ENCODE results near the gene DHRSX.
"Not testable (repeated sequence)": the region's sequence is repeated elsewhere in the genome, so short reads cannot be mapped to it uniquely, and the experiment has no call there.

DHRSX gene

GRCh38 chrX:2388669-2389068 lies 112.1 kb downstream of the DHRSX start:
- no peak for DNase-seq

- DNase-seq = no peak
Measured at GRCh38 chrX:2387614-2388239, 113.0 kb downstream of the DHRSX start.

- DNase-seq = no peak
Measured at GRCh38 chrX:2385224-2385623, 115.6 kb downstream of the DHRSX start.

- no peak for DNase-seq
Measured at GRCh38 chrX:2384486-2384885, 116.3 kb downstream of the DHRSX start.

- DNase-seq = no peak
Measured at GRCh38 chrX:2383735-2384134, 117.0 kb downstream of the DHRSX start.

GRCh38 chrX:2383144-2383543 lies 117.6 kb downstream of the DHRSX start:
- no peak for DNase-seq

- DNase-seq = not testable (repeated sequence)
Measured at GRCh38 chrX:2382433-2383048, 118.2 kb downstream of the DHRSX start.

- DNase-seq = no peak
Measured at GRCh38 chrX:2376166-2376565, 124.6 kb downstream of the DHRSX start.

- no peak for DNase-seq
Measured at GRCh38 chrX:2374086-2374485, 126.7 kb downstream of the DHRSX start.

GRCh38 chrX:2373615-2374014 lies 127.2 kb downstream of the DHRSX start:
- DNase-seq = no peak

GRCh38 chrX:2371026-2371711 lies 129.6 kb downstream of the DHRSX start:
- no peak for DNase-seq

GRCh38 chrX:2370456-2370855 lies 130.3 kb downstream of the DHRSX start:
- no peak for DNase-seq

- no peak for DNase-seq
Measured at GRCh38 chrX:2369206-2369605, 131.6 kb downstream of the DHRSX start.

GRCh38 chrX:2360731-2361130 lies 140.0 kb downstream of the DHRSX start:
- DNase-seq = no peak

GRCh38 chrX:2359522-2359921 lies 141.3 kb downstream of the DHRSX start:
- not testable (repeated sequence) for DNase-seq

- DNase-seq = no peak
Measured at GRCh38 chrX:2351999-2352995, 148.5 kb downstream of the DHRSX start.

- DNase-seq = no peak
Measured at GRCh38 chrX:2351321-2351720, 149.5 kb downstream of the DHRSX start.

- DNase-seq = not testable (repeated sequence)
Measured at GRCh38 chrX:2350703-2351102, 150.1 kb downstream of the DHRSX start.

- not testable (repeated sequence) for DNase-seq
Measured at GRCh38 chrX:2350036-2350435, 150.7 kb downstream of the DHRSX start.

GRCh38 chrX:2348211-2348610 lies 152.6 kb downstream of the DHRSX start:
- no peak for DNase-seq

- no peak for DNase-seq
Measured at GRCh38 chrX:2346158-2346557, 154.6 kb downstream of the DHRSX start.

- no peak for DNase-seq
Measured at GRCh38 chrX:2345562-2345961, 155.2 kb downstream of the DHRSX start.

GRCh38 chrX:2343413-2343812 lies 157.4 kb downstream of the DHRSX start:
- no peak for DNase-seq
